ENCODE results near the gene GFOD1.
"Not testable (repeated sequence)": the region's sequence is repeated elsewhere in the genome, so short reads cannot be mapped to it uniquely, and the experiment has no call there.

Gene GFOD1

DNA sequence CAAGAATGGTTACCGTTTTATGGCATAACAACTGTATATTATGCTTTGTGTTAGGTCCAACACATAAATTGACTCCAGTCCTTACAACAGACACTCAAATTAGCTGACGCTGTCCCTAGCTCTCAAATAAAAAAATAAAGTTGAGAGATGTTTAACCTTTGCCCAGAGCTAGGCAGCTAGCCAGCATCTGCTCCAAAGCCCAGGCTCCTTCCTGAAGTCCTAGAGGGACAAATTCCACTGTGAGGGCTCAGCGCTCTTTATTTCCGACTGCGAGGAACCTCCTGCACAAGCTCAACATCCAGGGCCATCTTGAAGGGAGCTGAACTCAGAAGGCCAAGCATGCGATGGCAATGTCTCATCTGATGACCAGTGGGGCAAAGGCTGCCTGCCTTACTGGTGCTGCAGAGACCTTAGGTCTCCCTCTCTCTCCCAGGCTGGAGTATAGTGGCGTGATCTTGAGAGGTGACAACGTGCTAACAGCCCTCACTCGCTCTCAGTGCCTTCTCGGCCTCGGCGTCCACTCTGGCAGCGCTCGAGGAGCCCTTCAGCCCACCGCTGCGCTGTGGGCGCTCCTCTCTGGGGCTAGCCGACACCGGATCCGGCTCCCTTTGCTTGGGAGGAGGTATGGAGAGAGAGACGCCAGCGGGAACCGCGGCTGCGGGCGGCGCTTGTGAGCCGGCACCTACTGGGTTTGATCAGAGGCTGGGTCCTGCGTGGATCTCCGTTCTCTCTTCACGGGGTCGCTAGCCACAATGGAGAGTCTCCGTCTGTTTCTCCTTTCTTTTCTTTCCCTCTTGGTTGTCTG is 24.7 kb upstream of the GFOD1 start:
- no peak for DNase-seq (ENCODE audit: low read depth)

DNA sequence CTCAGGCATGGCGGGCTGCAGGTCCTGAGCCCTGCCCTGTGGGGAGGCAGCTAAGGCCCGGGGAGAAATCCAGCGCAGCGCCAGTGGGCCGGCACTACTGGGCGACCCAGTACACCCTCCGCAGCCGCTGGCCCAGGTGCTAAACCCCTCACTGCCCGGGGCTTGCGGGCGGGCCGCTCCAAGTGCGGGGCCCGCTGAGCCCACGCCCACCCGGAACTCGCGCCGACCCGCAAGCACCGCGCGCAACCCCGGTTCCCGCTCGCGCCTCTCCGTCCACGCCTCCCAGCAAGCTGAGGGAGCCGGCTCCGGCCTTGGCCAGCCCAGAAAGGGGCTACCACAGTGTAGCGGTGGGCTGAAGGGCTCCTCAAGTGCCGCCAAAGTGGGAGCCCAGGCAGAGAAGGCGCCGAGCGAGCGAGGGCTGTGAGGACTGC is 23.8 kb upstream of the GFOD1 start:
- DNase-seq (ENCODE audit: low read depth), result not testable (repeated sequence)

- DNase-seq (ENCODE audit: low read depth), result not testable (repeated sequence)
Observed at GRCh38 chr6:13510433-13510832, 23.0 kb upstream of the GFOD1 start.

GRCh38 chr6:13508711-13509705 is 21.6 kb upstream of the GFOD1 start:
- DNase-seq (ENCODE audit: low read depth), result no peak

DNA sequence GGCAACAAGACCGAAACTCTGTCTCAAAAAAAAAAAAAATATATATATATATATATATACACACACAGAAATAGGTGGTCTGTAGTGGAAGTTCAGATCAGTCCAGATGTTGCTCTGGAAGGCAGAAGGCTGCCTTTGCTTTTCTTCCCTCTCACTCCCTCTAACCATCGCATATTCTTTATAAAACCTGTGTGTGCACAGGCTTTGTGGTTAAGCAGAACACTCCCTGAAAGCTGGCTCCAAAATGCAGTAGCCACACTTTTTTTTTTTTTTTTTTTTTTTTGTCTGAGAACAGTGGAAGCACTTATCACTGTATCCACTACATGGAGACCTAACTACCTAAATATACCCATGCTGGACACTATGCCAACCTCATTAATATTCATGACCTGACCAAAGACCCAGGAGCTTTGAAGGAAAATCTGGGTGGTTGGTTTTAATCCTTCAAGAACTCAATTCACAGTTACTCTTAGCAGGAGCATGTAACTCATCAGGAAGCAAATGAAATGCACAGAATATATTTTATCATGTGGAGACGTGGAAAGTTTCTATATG is 20.0 kb upstream of the GFOD1 start:
- DNase-seq (ENCODE audit: low read depth), result no peak

DNA sequence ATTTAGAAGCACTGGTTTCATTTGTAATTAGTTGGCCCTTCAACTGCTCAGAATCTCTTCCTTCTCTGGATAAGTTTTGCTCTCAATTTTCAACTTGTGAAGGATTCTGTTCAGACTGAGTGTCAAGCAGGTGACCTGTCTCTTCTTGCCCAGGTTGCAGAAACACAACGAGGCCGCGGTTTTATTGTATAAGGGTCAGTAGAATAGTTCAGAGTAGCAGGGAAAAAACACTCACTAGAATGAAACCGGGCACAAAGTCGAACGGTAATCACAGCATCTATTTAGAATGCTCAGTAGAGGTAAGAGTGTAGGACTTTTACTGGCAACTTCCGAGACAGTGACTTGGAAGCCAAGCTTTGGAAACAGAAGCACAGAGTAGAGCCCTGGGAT is 17.9 kb upstream of the GFOD1 start:
- no peak for DNase-seq (ENCODE audit: low read depth)

DNA sequence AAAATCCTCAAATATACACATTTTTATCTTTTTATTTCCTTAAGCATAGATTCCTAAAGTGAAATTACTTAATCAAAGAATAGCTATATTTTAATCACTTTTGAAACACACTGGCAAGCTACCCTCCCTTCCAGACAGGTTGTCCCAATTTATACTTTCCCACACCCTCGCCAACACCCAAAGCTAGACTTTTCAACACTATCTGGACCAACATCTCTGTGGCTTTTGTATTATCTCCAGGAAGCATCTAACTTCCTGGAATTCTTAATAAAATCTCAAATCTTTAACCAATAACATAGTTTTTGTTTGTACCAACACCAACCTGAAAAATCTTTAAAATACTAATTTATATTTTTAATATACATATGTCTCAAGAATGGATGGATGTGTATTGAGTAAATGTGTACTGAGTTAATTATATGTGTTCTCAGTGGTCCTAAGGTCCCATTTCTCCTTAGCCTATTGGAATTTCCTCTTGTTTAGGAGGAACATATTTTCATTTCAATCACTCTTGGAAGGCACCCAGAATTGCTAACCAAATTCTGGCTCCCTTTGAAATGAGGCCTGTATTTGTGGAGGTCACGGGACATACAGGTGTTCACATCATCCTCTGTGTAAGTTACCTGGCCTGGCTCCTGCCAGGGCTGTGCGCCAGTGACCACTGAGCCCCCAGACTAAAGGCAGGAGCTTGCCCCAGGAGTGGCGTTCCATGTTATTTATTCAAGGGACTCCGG is 17.4 kb upstream of the GFOD1 start:
- DNase-seq (ENCODE audit: low read depth), result no peak

GRCh38 chr6:13500915-13501314 is 13.5 kb upstream of the GFOD1 start:
- DNase-seq (ENCODE audit: low read depth), result no peak

- DNase-seq (ENCODE audit: low read depth), result no peak
Observed at GRCh38 chr6:13500264-13500663, 12.9 kb upstream of the GFOD1 start.

- no peak for DNase-seq (ENCODE audit: low read depth)
Observed at GRCh38 chr6:13496513-13497190, 9.3 kb upstream of the GFOD1 start.

DNA sequence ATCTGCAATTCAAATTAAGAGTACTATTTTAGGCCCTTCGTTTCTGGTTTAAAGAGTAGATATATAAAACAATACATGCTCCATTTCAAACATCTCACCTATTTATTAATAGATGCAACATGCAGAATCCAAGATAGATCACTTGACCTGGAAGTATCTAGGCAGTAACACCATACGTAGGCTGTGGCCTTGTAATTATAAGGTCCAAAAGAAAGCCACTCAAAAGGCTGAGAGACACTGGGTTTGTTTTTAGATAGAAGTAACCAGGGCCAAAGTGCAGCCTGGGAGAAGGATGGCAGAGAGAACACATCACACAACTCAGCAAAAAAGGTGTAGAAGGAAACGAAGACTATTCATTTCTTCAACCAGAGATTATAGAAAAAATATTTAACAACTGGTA is 8.4 kb upstream of the GFOD1 start:
- DNase-seq (ENCODE audit: low read depth), result no peak

DNA sequence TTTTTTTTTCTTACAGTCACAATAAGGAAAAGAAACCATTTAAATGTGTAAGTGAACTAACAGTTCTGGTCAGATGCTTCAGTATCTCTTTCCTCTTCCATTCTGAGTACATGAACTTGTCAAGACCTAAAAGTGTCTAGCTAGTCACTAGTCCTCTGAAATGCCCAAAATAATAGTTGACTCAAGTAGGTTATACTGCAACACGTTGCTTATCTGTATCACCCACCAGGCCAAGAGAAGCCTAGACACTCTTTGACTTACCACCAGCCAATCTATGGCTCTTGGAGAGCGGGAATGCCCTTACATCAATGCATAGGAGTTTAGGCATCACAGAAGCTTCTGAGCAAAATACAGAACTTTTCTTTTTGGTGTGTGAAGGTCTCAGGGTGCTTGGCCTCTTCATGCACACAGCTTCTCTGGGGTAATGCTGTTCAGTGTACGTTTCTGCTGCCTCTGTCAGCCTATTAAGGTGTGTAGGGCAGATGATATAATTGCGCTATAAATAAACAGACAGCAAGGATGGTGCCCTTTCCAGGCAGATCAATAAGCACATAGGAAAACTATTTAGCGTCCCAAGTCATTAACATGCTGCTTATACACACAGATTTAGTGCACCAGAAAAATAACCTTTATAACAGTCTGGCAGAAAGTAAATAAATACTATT is 7.8 kb upstream of the GFOD1 start:
- no peak for DNase-seq (ENCODE audit: low read depth)

DNA sequence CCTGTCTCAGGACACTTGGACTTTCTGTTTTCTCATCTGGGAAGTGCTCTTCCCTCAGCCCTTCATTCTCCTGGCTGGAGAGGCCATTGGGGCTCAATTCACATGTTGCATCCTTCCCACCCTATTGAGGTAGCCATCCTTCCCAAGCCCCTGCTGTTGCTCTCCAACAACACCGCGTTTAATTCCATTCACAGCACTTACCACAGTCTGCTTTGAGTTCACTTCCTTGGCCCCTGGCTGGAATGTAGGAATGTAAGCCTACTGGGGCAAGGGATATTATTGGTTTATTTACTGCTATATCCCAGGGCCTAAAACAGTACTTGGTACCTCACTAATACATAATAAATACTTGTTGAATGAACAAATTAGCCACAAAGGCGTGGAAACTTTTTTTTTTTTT is 6.7 kb upstream of the GFOD1 start:
- DNase-seq (ENCODE audit: low read depth), result no peak

DNA sequence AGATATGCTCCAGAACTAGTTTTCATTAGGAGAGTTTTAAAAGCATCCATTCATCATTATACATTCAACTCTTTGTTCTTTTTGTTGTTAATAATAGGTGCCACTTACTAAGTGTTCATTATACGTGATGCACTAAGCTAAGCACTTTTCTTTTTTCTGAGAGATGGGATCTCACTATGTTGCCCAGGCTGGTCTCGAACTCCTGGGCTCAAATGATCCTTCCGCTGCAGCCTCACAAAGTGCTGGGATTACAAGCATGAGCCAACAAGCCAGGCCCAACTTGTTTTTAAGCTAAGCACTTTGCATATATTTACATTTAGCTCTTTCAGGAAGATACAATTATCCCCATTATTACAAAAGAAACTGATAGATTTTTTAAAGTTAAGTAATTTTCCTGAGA is 5.7 kb upstream of the GFOD1 start:
- no peak for DNase-seq (ENCODE audit: low read depth)

DNA sequence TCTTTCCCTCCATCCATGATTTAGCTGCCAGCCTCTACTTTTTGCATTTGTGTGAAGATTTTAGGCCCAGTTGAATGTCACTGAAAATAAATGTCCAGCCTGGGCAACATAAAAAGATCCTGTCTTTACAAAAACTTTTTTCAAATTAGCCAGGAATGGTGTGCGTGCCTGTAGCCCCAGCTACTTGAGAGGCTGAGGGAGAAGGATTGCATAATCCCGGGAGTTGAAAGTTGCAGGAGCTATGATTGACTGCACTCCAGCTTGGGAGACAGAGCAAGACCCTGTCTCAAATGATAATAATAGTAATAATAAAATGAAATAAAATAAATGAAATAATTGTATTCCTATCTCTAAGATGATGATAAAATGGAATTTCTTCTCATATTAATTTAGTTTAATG is 5.0 kb upstream of the GFOD1 start:
- no peak for DNase-seq (ENCODE audit: low read depth)

- no peak for DNase-seq (ENCODE audit: low read depth)
Observed at GRCh38 chr6:13491538-13491937, 4.1 kb upstream of the GFOD1 start.

GRCh38 chr6:13490402-13490801 is 3.0 kb upstream of the GFOD1 start:
- no peak for DNase-seq (ENCODE audit: low read depth)

- DNase-seq (ENCODE audit: low read depth), result no peak
Observed at GRCh38 chr6:13488896-13489237, 1.5 kb upstream of the GFOD1 start.

GRCh38 chr6:13488015-13488895 is 855 bp upstream of the GFOD1 start:
- no peak for DNase-seq (ENCODE audit: low read depth)

DNA sequence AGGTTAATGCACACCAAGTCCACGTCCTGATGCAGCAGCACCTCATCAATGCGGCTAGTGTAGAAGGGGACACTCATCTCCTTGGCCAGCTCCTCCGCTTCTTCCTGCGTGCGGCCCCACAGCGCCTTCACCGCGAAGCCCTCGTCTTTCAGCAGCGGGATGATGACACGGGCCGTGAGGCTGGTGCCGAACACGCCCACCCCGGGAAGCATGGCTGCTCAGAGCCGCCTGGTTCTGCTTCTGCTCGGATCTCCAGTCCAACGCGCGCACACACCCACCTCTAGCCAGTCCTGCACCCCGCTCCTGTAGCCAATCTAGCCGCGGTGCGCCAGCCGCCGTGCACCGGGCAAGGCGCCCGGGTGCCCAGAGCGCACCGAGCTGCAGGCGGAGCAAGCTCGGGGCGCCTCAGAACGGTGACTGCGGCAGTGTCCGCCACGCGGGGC is 700 bp downstream of the GFOD1 start:
- DNase-seq (ENCODE audit: low read depth), result peak; percentile 45
